ENCODE measurements around the gene TARM1.

GRCh38 chr19:54040003-54040402, 41.2 kb downstream of the TARM1 start:
- TF ChIP-seq GLI2 (tag by site-specific recombination; IDR thresholded peaks at IDR 0.05; ENCODE audit: borderline replicate concordance, low read depth) (no peak), ZNF660 (tag by site-specific recombination; IDR thresholded peaks at IDR 0.05) (no peak), CTCF (tag by site-specific recombination; IDR thresholded peaks at IDR 0.05) (no peak), OSR2 (tag by site-specific recombination; IDR thresholded peaks at IDR 0.05) (no peak), ZNF274 (IDR thresholded peaks at IDR 0.05; ENCODE audit: low read length) (no peak), ZNF274 (tag by site-specific recombination; IDR thresholded peaks at IDR 0.05; ENCODE audit: borderline replicate concordance) (no peak), ZBTB21 (tag by site-specific recombination; IDR thresholded peaks at IDR 0.05) (no peak), ZNF10 (tag by site-specific recombination; IDR thresholded peaks at IDR 0.05) (no peak), ZNF558 (tag by site-specific recombination; IDR thresholded peaks at IDR 0.05) (no peak), ZNF549 (tag by site-specific recombination; IDR thresholded peaks at IDR 0.05) (no peak), HOXA7 (CRISPR knock-in tag; IDR thresholded peaks at IDR 0.05; ENCODE audit: borderline replicate concordance) (no peak), ZNF221 (tag by site-specific recombination; IDR thresholded peaks at IDR 0.05; ENCODE audit: borderline replicate concordance) (no peak), ZXDB (tag by site-specific recombination; IDR thresholded peaks at IDR 0.05) (no peak), TCF7L2 (IDR thresholded peaks at IDR 0.05; ENCODE audit: borderline replicate concordance, low read depth, low read length) (no peak)

All from HEK293 (cell line).